Lung (tissue), 12 donors: Measurements from ENCODE around the gene CYP26C1. TPM values are rescaled to one million over a fixed set of nuclear protein-coding genes. Genes with fewer than 3 reads are reported as not detected.

Experiments
- ATAC-seq: fragments of 200-7000 bp; cut with Tn5 transposase; one replicate; pipeline ENCODE4 v1.9.1; 2020; ENCODE audit warnings: moderate number of reproducible peaks; ENCODE audit not compliant: insufficient read depth, low FRiP score
- DNase-seq, 3 donors: peaks; one replicate each; pipeline ENCODE4 v3.0.0-alpha.2; 2013 to 2017
- H3K27ac ChIP-seq, 2 donors: one replicate each; pipeline ENCODE4 v1.5.1; 2013; ENCODE audit warnings: mild to moderate bottlenecking in 2 of 2, moderate library complexity in 2 of 2, control low read depth in 1 of 2, inconsistent platforms in 1 of 2, low read depth in 1 of 2, low read length in 1 of 2
- H3K27me3 ChIP-seq, 3 donors: one replicate each; pipeline ENCODE4 v1.5.1; 2013; ENCODE audit warnings: low read length in 2 of 3; ENCODE audit not compliant: control insufficient read depth in 3 of 3, insufficient read depth in 3 of 3
- H3K36me3 ChIP-seq, 4 donors: one replicate each; pipeline ENCODE4 v1.5.1; 2013; ENCODE audit warnings: low read length in 4 of 4, mild to moderate bottlenecking in 1 of 4, moderate library complexity in 1 of 4; ENCODE audit not compliant: control insufficient read depth in 4 of 4, insufficient read depth in 4 of 4
- H3K4me1 ChIP-seq, 5 donors: one replicate each; pipeline ENCODE4 v1.5.1; 2013; ENCODE audit warnings: low read length in 5 of 5, mild to moderate bottlenecking in 2 of 5, moderate library complexity in 1 of 5; ENCODE audit not compliant: control insufficient read depth in 5 of 5, insufficient read depth in 5 of 5
- H3K4me3 ChIP-seq: one replicate; pipeline ENCODE4 v1.5.1; 2013; ENCODE audit warnings: mild to moderate bottlenecking, control low read depth, moderate library complexity
- H3K9ac ChIP-seq, 2 donors: one replicate each; pipeline ENCODE4 v1.5.1; 2013; ENCODE audit warnings: low read length in 2 of 2, control low read depth in 1 of 2; ENCODE audit not compliant: insufficient read depth in 1 of 2
- H3K9me3 ChIP-seq, 4 donors: one replicate each; pipeline ENCODE4 v1.5.1; 2013; ENCODE audit warnings: low read length in 3 of 4, mild to moderate bottlenecking in 1 of 4, moderate library complexity in 1 of 4; ENCODE audit not compliant: control insufficient read depth in 4 of 4, insufficient read depth in 3 of 4
- CTCF ChIP-seq: IDR thresholded peaks from 2 replicates; pipeline ENCODE4 v1.5.1; 2012; ENCODE audit warnings: mild to moderate bottlenecking; ENCODE audit errors: control extremely low read depth, extremely low read depth
- WGBS, 2 donors: extraction: QIAGEN DNeasy Blood & Tissue Kit; methylation state at CpG; one replicate each; pipeline ENCODE4 v1.1.7; 2013; 5-methylcytosine and 5-hydroxymethylcytosine counted together
- polyA plus RNA-seq, 2 donors: library from polyadenylated mRNA; stranded (reverse); fragments of 200-250 nt; gene quantifications; one replicate each; pipeline ENCODE4 v1.2.1, GENCODE V29; 2013
- total RNA-seq, 2 donors: library from RNA; depleted of rRNA in 1 of 2; stranded (reverse); fragments of >200 nt in 1 of 2; gene quantifications; one replicate each; pipeline ENCODE4 v1.2.1, GENCODE V29; 2014 to 2021
- donor health status: control.
- donor health status: control.
- donor health status: Bipolar disorder and iron deficiency.
- donor health status: healthy.
- donor health status: DM: yes; HTN: yes; CAD: no.

The CYP26C1 gene
- total and polyA plus RNA-seq, 4 donors = 0.02 to 0.77 (median 0.06) TPM; not detected in 1

GRCh38 chr10:93103953-93104352 is 43.4 kb downstream of the CYP26C1 start:
- TF ChIP-seq CTCF = no peak
- ATAC-seq (no peak), DNase-seq (no peak)
- no peaks in the 10 kb centered on the region for H3K36me3 ChIP-seq
- no peak overlapping the region for H3K27ac ChIP-seq
- 72 to 97% methylated on average over 1 of the region's 1 CpG for WGBS, 2 donors
- H3K27me3 ChIP-seq = no peaks in the 10 kb centered on the region
- no peaks in the 10 kb centered on the region for H3K4me1 ChIP-seq
- no peak overlapping the region for H3K9ac ChIP-seq
- H3K4me3 ChIP-seq = no peak overlapping the region
- no peaks in the 10 kb centered on the region for H3K9me3 ChIP-seq

- TF ChIP-seq CTCF = no peak
- 62 to 66% methylated on average over 2 of the region's 2 CpGs for WGBS, 2 donors
- Histone ChIP-seq H3K9ac (no peak overlapping the region), H3K27ac (no peak overlapping the region), H3K36me3 (no peaks in the 10 kb centered on the region), H3K4me3 (no peak overlapping the region), H3K9me3 (no peaks in the 10 kb centered on the region), H3K27me3 (no peaks in the 10 kb centered on the region), H3K4me1 (no peaks in the 10 kb centered on the region)
- no peak for ATAC-seq
- DNase-seq = no peak
Measured at GRCh38 chr10:93106631-93107072, 46.1 kb downstream of the CYP26C1 start.

- ATAC-seq = no peak
- WGBS, 2 donors = 78 to 90% methylated on average over 3 of the region's 3 CpGs
Measured at GRCh38 chr10:93110472-93111146, 50.0 kb downstream of the CYP26C1 start.

More at GRCh38 chr10:93110472-93111146, 50.0 kb downstream of the CYP26C1 start:
- DNase-seq = no peak
- no peak for TF ChIP-seq CTCF
- H3K36me3 ChIP-seq = no peaks in the 10 kb centered on the region
- H3K9ac ChIP-seq = no peak overlapping the region
- no peak overlapping the region for H3K4me3 ChIP-seq
- H3K27me3 ChIP-seq = no peaks in the 10 kb centered on the region
- H3K4me1 ChIP-seq = no peaks in the 10 kb centered on the region
- H3K27ac ChIP-seq = no peak overlapping the region
- no peaks in the 10 kb centered on the region for H3K9me3 ChIP-seq
